Middle frontal gyrus (tissue), 1 donor: Measurements from ENCODE around the gene RHOU.

Source experiments
- DNase-seq: peaks from one replicate; pipeline ENCODE4 v3.0.0-alpha.2; 2015; ENCODE audit warnings: low spot score; ENCODE audit errors: extremely low spot score

The RHOU gene

DNA sequence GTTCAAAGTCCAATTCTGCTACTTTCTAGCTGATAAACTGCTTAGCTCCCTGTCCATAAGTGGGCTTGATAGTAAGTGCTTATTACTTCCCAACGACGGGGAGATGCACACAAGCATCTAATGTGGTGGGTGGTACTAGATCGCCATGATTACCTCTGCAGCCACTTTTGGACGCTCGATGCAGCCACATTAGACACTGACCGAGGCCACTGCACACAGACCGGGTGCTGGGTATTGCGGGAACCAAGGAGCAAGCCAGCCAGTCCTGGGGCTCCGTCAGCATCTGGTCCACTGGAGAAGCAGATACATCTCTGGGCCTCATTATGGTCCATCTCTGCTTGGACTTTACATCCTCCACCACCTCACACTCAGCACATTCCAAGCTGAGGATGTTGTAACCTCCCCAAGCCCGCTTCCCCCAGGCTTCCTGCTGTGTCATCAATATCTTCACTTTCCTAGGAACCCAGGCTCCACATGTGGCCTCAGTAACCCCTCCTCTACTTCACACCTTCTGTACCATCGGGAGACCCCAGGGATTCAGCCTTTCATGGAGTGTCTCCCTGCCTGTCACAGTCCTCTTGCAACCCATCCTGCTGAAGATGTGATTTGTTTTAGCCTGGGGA, 48.2 kb downstream of the RHOU start:
- no peak for DNase-seq

DNA sequence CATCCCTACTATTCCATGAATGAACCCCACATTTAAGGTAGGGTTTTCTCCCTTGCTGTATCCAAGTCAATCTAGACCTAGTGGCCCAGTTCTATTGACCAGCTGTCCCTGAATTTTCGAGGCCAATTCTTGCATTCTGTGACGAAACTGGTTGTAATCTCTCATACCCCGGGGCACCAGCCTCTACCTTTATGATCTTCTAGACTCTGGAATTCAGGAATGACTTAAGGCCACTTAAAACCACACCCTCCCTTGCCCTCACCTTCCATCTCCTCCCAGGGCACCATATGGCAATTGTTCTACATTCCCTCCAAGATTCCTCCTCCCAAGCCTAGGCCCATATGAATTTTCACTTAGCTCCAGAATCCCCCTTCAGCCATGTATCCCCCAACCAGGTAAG, 48.9 kb downstream of the RHOU start:
- DNase-seq: no peak

DNA sequence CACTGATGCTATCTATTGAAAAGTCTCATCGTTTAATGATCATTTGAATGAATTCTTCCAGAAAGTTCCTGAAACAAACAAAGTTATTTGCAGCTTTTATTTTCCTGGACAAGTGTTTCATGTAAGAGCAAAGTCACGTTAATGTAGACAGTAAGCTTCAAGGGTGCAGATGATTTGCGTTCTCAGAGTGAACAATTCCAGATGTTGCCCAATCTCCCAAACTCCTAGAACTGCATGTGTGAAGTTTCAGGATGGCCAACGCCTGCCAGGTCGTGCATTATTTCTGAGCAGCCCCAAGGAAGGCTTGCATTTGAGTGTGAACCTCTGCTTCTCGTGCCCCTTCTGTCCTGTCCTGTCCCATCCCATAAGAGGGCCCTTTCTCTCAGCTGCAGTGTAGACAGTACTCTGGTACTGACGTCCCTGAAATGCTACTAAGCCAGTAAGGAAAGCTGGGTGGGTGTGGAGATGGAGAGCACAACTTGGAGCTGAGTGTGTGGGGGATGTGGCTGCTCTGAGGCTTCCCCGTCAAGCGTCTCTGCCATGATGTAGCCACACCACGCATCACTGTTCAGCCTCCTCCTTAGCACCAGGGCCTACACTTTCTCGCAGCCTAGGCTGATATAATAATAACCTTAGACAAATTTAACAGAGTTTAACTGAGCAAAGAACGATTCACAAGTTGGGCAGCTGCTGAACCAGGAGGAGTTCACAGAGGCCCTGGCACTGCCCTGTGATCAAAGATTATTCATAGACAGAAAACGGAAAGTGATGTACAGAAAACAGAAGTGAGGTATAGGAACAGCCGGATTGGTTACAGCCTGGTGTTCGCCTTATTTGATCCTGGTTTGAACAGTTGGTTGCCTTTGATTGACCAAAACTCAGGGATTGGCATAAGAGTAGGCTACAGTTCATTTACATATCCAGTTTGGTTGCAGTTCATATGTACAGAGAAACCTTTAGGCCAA, 50.4 kb downstream of the RHOU start:
- no peak for DNase-seq

DNA sequence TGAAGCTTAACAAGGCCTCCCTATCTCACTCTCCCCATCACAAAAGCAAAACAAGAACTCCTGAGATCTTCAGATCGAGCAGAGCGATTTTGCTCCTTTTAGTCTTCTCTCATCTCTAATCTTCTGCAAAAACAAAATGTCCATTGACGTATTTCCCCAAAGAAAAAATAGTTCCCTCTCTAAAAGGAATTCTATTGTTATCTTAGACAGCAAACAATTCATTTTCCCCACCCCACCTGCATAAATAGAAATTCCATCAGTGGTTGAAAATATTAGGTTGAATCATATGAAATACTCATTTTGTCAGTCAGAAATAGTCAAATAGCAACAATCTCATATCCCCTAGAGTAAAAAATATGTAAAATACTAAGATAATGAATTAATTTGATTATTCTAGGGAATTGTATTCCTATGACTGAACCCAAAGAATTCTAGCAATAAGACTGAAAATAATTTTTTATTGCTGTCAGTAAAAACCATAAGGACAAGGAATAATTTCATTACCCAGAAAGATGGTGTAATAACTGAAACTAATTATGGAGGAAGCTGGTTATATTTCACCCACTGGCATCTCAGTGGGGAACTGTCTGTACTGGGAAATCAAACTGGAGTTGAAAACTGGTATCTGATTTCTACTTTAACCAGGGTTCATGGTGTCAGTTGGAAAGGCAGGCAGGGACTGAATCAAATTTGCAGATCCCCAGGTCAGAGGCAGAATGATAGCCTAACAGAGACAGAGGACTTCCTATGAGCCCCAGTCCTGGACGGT, 51.3 kb downstream of the RHOU start:
- no peak for DNase-seq

DNA sequence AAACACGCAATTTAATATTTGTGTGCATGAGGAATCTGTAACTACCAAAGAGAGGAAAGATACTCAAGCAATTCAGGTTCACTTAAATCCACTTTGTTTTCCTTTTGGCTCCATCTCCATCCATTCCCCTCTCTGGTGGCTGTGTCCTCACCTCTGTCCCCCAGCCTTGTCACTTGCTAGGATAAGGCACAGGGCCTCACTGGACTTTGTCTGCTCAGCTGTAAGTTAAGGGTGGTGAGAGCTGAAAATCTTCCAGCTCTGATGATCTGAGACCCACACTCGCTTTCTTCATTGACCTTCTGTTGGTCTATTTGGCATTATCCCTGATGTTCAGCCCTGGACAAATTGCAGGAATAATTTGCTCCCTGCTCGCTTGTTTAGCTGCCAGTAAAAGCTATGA, 56.5 kb downstream of the RHOU start:
- no peak for DNase-seq

DNA sequence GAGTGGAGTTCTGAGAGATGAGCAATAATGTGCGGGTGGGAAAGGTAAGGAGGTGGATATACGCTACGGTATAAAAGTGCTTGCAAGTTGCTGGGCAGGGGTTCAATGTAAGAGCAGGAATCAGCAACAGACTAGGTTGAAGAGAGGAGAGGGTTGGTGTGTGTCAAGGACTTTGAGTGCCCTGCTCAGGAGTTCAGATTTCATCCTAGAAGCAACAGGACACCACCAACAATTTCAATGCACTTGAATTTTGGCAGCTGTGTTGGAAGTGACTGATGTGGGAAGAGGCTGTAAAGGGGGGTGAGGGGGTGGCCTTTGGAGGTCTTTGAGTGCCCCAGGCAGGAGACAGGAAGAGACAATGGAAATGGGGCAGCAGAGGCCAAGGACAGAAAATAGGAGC, 57.3 kb downstream of the RHOU start:
- no peak for DNase-seq

DNA sequence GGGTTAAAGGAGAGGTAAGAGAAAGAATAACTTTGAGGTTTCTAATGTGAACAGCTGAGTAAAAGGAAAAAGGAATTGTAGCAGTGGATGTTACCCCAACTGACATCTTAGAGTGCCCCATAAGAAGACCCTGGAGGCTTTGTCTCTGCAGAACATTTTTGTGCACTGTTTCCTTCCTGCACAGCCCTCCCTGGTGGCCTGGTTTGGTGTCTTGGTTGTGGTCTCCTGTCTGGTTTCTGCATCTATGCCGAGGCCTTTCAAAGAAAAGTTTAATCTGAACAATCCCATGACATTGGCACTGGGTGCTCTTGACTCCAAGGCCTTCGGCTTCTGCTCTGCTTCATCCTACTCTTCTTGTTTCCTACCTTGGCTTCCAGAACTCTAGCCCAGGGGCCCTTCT, 57.8 kb downstream of the RHOU start:
- DNase-seq: no peak

DNA sequence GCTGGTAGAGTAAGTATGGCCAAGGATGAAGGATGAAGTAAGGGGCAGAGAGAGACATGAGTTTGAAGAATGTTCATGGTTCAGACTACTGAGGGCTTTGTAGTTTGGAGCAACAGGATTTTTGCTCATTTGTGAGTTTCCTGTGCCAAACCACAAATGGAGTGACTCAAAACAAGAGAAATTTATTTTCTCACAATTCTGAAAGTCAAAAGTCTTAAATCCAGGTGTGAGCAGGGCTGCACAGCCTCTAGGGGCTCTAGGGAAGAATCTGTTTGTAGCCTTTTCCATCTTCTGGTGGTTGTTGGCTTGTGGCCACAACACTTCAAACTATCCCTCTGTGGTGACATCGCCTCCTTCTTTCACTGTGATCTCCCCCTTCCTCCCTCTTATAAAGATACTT, 58.9 kb downstream of the RHOU start:
- DNase-seq: no peak

DNA sequence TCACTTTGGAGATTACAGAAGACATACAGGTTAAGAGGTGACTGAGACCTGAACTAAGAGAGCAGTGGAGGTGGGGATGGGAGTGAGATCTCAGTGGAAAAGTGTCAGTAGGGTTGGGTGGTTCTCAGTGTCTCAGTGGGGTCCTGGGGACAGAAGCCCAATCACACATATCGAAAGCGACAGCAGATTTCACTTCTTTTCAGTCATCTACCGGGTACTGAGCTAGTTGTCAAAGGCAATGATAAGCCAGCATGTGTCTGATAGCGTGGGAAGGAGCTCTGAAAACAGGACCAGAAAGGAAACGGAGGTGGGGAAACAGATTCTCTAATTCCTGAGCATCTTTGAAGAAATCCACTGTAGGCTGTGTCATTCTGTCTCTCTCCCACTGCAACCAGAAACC, 59.5 kb downstream of the RHOU start:
- no peak for DNase-seq

DNA sequence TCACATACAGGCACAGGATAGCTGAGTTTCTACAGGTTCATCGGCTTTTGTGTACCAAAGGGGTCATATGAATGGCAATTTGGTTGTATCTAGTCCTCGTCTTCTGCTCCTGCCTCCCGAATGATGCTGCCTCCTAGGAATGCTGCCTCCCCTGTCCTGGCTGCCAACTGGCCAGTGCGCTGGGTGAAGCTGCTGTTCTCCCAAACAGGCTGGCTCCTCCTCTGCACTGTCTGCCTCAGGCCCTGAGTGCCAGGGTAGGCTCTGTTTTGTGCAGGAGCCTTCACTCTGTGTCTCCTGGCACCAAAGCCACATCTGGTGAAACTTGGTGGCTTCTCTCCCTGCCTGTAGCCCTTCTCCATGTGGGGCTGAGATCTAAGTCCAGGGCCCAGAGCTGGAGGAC, 60.3 kb downstream of the RHOU start:
- no peak for DNase-seq
